ENCODE results near the gene LRP1B. TPM values are rescaled to one million over a fixed set of nuclear protein-coding genes. Genes with fewer than 3 reads are reported as not detected.

LRP1B gene
- total RNA-seq, 4 donors from 2014 or later = 3.3 to 11.1 (median 4.6) TPM

- Histone ChIP-seq H3K9me3 (no peaks in the 10 kb centered on the region), H3K36me3 (no peaks in the 10 kb centered on the region), H3K27me3 (no peaks in the 10 kb centered on the region), H3K4me1 (no peaks in the 10 kb centered on the region), H3K27ac (no peak overlapping the region), H3K4me3 (no peak overlapping the region)
- in situ Hi-C loops (cut with MboI; ENCODE audit: low sequenced_read_pairs in 4 of 4) (no loop called here), intact Hi-C loops (cut with DNase I; ENCODE audit: low total_unique reads) (no loop called here)
- ATAC-seq (no peak), DNase-seq (no peak)
- TF ChIP-seq, protein P1, sequence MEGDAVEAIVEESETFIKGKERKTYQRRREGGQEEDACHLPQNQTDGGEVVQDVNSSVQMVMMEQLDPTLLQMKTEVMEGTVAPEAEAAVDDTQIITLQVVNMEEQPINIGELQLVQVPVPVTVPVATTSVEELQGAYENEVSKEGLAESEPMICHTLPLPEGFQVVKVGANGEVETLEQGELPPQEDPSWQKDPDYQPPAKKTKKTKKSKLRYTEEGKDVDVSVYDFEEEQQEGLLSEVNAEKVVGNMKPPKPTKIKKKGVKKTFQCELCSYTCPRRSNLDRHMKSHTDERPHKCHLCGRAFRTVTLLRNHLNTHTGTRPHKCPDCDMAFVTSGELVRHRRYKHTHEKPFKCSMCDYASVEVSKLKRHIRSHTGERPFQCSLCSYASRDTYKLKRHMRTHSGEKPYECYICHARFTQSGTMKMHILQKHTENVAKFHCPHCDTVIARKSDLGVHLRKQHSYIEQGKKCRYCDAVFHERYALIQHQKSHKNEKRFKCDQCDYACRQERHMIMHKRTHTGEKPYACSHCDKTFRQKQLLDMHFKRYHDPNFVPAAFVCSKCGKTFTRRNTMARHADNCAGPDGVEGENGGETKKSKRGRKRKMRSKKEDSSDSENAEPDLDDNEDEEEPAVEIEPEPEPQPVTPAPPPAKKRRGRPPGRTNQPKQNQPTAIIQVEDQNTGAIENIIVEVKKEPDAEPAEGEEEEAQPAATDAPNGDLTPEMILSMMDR (IDR thresholded peaks at IDR 0.05 in 4 of 5, conservative IDR thresholded peaks at IDR 0.05 in 1 of 5) = no peak
- TF ChIP-seq POLR2A (IDR thresholded peaks at IDR 0.05) = no peak
Measured at GRCh38 chr2:141994066-141994465, 136.8 kb downstream of the LRP1B start.

DNA sequence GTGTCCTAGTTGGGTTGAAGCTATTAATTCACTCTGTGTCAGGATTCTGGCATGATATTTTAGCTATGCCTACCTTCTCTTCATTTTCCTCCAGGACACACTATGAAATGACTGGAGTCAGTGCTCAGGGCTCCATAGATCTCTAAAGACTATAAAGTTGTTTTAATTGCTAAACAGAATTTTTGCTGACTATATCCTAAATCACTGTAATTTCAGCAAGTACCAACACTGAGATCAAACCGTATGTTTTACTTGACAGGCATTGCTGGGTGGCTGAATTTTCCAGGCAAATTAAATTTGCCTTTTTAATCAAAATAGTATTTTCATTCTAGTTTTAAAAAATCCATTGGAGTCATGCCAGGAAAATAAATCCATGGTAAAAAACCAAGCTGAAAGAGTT lies 138.1 kb downstream of the LRP1B start:
- intact Hi-C loops (cut with DNase I; ENCODE audit: low total_unique reads) (no loop called here), in situ Hi-C loops (cut with MboI; ENCODE audit: low sequenced_read_pairs in 4 of 4) (no loop called here)
- Histone ChIP-seq H3K36me3 (no peaks in the 10 kb centered on the region), H3K27me3 (no peaks in the 10 kb centered on the region), H3K9me3 (no peaks in the 10 kb centered on the region), H3K27ac (no peak overlapping the region), H3K4me3 (no peak overlapping the region), H3K4me1 (no peaks in the 10 kb centered on the region)
- ATAC-seq (no peak), DNase-seq (no peak)
- TF ChIP-seq, protein P1 (IDR thresholded peaks at IDR 0.05 in 4 of 5, conservative IDR thresholded peaks at IDR 0.05 in 1 of 5) = no peak
- TF ChIP-seq POLR2A (IDR thresholded peaks at IDR 0.05) = no peak

DNA sequence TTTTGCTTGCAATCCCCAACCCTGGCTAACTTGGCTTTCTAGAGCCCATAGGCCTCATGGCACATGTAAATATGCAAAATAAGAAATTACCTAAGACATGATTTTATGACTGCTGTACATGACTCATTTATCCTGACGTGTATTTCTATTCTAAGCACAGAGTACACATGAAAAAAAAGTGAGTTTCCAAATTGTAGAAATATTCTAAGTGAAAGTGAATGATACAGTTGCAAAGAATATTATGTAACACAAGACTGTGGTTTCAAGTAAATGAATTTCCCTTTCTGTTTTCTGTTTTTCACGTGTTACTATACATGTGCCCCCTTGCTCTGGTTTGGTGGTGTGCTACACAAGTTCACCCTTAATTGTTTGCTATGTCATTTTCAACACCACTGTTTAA lies 162.4 kb downstream of the LRP1B start:
- in situ Hi-C loops (cut with MboI; ENCODE audit: low sequenced_read_pairs in 4 of 4) = no loop called here
- no peak for DNase-seq
- TF ChIP-seq, protein P1 (IDR thresholded peaks at IDR 0.05 in 4 of 5, conservative IDR thresholded peaks at IDR 0.05 in 1 of 5) = no peak
- no peak for TF ChIP-seq POLR2A (IDR thresholded peaks at IDR 0.05)
- Histone ChIP-seq H3K4me1 (no peaks in the 10 kb centered on the region), H3K27me3 (no peaks in the 10 kb centered on the region), H3K36me3 (no peaks in the 10 kb centered on the region), H3K27ac (no peak overlapping the region), H3K4me3 (no peak overlapping the region), H3K9me3 (no peaks in the 10 kb centered on the region)
- no peak for ATAC-seq
- intact Hi-C loops (cut with DNase I; ENCODE audit: low total_unique reads) = no loop called here

- no peaks in the 10 kb centered on the region for H3K27me3 ChIP-seq
- TF ChIP-seq POLR2A (IDR thresholded peaks at IDR 0.05) = no peak
- TF ChIP-seq, protein P1 (IDR thresholded peaks at IDR 0.05 in 4 of 5, conservative IDR thresholded peaks at IDR 0.05 in 1 of 5) = no peak
- no peak overlapping the region for H3K27ac ChIP-seq
- H3K9me3 ChIP-seq = no peaks in the 10 kb centered on the region
- DNase-seq (no peak), ATAC-seq (no peak)
- no peak overlapping the region for H3K4me3 ChIP-seq
- no peaks in the 10 kb centered on the region for H3K4me1 ChIP-seq
- in situ Hi-C loops (cut with MboI; ENCODE audit: low sequenced_read_pairs in 4 of 4) (no loop called here), intact Hi-C loops (cut with DNase I; ENCODE audit: low total_unique reads) (no loop called here)
- no peaks in the 10 kb centered on the region for H3K36me3 ChIP-seq
Measured at GRCh38 chr2:141967980-141968379, 162.8 kb downstream of the LRP1B start.

DNA sequence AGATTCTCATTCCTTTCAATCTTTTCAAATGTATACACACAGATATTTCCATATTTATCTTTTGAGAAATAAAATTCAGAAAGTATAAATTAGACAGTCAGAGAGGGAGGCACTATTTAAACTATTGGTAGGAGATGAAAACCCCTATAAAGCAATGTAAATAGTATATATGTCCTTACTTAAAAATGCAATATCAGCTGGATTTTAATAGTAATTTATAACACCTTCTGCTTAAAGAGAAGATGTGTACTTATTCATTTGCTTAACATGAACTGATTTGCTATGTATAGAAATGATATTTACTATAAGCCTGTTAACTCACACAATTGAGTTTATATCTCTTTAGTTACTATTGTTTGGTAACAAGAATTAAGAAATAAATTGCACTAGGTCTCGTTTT lies 163.3 kb downstream of the LRP1B start:
- Histone ChIP-seq H3K9me3 (no peaks in the 10 kb centered on the region), H3K27me3 (no peaks in the 10 kb centered on the region), H3K27ac (no peak overlapping the region), H3K4me3 (no peak overlapping the region), H3K4me1 (no peaks in the 10 kb centered on the region), H3K36me3 (no peaks in the 10 kb centered on the region)
- in situ Hi-C loops (cut with MboI; ENCODE audit: low sequenced_read_pairs in 4 of 4) (no loop called here), intact Hi-C loops (cut with DNase I; ENCODE audit: low total_unique reads) (no loop called here)
- TF ChIP-seq, protein P1 (IDR thresholded peaks at IDR 0.05 in 4 of 5, conservative IDR thresholded peaks at IDR 0.05 in 1 of 5) = no peak
- TF ChIP-seq POLR2A (IDR thresholded peaks at IDR 0.05) = no peak
- ATAC-seq = no peak
- no peak for DNase-seq
